Measurements from ENCODE around the gene DNM3.
"Not testable (repeated sequence)": the region's sequence is repeated elsewhere in the genome, so short reads cannot be mapped to it uniquely, and the experiment has no call there.

DNM3 gene

GRCh38 chr1:172051898-172052297, 210.6 kb downstream of the DNM3 start:
- DNase-seq: no peak

DNA sequence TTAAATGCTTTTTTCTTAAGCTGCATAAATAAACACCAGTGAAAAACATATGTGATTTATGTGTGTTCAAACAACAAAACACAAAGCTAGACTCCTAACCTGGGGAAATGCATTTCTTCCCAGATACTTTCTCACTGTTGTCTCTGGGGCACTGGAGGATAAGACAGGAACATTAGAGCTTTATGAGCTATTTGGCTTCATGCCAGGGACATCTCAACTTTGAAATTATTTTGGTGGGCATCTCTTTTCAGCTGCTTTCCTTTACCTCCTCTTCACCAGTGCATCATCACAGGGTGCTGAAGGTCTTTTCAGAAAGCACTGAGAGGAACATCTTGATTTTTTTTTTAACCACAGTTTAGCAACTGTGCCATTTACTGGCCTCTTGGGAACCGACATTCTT, 212.9 kb downstream of the DNM3 start:
- DNase-seq: no peak

DNA sequence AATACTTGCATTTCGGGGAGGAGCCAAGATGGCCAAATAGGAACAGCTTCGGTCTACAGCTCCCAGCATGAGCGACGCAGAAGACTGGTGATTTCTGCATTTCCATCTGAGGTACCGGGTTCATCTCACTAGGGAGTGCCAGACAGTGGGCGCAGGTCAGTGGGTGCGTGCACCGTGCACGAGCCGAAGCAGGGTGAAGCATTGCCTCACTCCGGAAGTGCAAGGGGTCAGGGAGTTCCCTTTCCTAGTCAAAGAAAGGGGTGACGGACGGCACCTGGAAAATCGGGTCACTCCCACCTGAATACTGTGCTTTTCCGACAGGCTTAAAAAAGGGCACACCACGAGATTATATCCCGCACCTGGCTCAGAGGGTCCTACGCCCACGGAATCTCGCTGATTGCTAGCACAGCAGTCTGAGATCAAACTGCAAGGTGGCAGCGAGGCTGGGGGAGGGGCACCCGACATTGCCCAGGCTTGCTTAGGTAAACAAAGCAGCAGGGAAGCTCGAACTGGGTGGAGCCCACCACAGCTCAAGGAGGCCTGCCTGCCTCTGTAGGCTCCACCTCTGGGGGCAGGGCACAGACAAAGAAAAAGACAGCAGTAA, 214.6 kb downstream of the DNM3 start:
- DNase-seq: not testable (repeated sequence)

GRCh38 chr1:172068334-172068733, 227.0 kb downstream of the DNM3 start:
- no peak for DNase-seq

DNA sequence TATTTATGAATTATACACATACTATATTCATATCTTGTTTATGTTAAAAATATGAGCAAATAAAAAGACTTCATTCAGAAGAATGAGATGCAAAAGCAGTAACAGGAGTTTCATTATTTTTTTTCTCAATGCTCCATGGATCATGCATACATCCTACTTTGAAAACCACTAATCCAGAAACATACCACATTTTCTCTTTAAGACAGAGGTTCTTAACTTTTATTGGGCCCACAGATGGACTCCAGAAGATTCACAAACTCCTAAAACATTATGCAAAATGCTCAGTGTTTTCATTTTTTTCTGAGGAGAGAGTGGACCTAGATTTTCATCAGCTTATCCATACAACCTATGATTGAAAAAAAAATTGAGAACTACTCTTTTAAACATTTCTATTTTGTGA, 227.8 kb downstream of the DNM3 start:
- DNase-seq: no peak

GRCh38 chr1:172069534-172069933, 228.2 kb downstream of the DNM3 start:
- peak; percentile 19 for DNase-seq

DNA sequence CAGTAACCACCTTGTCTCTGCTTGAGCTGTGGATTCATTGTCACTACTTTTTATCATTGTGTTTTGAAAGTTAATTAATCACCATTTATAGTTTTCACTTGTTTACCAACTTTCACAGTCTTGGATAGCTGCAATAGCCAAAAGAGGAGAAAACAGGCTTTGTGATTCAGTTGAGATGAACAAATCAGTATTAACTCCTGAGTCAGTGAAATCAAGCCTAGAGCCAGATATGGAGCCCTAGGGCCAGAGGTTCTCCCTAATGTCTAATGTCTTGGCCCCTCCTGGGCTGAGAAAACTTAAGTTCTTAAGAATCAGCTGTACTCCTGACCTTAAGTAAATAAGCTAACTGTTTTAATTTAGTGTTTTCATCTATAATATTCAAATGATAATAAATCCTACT, 228.8 kb downstream of the DNM3 start:
- DNase-seq: no peak

DNA sequence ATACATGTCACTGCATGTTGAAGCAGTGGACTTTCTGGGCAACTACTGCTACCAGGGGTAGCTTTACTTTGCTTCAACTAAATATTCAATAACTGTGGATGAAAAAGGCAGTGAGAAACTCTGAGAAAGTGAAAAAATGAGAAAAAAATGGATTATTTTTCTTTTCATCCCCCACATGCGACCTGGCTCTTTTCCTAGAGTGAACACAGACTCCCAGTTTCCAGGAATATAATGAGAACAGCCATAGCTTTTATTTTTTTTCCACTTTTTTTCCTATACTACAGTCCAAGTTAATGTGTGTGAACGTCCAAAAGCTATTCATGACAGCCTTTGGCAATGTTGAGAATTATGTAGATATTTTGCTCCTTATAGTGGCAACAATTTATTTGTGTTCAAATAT, 230.4 kb downstream of the DNM3 start:
- no peak for DNase-seq

DNA sequence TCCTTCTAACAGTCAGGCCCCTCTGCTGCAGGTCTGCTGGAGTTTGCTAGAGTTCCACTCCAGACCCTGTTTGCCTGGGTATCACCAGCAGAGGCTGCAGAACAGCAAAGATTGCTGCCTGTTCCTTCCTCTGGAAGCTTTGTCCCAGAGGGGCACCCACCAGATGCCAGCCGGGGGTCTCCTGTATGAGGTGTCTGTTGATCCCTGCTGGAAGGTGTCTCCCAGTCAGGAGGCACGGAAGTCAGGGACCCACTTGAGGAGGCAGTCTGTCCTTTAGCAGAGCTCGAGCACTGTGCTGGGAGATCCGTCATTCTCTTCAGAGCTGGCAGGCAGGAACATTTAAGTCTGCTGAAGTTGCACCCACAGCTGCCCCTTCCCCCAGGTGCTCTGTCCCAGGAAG, 238.6 kb downstream of the DNM3 start:
- not testable (repeated sequence) for DNase-seq

GRCh38 chr1:172083191-172083590, 241.9 kb downstream of the DNM3 start:
- DNase-seq: no peak

DNA sequence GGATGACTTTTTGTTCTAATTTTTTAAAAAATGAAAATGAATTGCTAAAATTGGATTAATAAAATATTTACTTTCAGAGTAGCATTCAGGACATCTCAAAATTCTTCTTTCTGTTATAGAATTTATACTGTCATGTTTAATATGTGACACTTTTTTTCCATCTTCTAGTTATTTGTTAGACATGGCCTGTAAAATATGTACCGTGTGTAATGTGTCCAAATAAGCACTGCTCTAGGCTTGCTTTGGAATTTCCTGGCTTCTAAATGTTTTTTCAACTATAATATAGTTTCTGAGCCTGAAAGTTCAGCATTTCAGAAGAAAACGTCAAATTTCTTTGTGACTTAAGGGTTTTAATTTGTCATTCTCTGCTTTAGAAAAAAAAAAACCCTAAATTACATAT, 243.6 kb downstream of the DNM3 start:
- DNase-seq: no peak

- no peak for DNase-seq
These were observed 244.0 kb downstream of the DNM3 start for GRCh38 chr1:172085317-172085716.

DNA sequence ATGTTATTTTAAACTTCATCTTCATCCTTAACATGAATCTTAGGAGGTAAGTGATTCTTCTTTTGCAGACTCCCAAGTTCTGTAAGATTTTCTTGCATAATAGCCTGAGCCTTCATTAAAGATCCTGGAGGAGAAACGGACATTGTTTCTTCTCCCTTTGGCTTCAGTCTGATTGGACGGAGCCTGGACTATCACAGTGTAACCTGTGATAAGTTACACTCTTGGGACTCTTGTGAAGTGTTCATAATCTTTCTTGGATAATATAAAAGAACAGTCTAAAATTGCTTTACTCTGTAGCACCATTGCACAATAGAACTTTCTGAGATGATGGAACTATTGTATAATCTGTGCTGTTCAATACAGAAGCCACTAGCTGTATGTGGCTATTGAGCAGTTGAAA, 244.8 kb downstream of the DNM3 start:
- no peak for DNase-seq

- no peak for DNase-seq
These were observed 247.0 kb downstream of the DNM3 start for GRCh38 chr1:172088256-172088655.

DNA sequence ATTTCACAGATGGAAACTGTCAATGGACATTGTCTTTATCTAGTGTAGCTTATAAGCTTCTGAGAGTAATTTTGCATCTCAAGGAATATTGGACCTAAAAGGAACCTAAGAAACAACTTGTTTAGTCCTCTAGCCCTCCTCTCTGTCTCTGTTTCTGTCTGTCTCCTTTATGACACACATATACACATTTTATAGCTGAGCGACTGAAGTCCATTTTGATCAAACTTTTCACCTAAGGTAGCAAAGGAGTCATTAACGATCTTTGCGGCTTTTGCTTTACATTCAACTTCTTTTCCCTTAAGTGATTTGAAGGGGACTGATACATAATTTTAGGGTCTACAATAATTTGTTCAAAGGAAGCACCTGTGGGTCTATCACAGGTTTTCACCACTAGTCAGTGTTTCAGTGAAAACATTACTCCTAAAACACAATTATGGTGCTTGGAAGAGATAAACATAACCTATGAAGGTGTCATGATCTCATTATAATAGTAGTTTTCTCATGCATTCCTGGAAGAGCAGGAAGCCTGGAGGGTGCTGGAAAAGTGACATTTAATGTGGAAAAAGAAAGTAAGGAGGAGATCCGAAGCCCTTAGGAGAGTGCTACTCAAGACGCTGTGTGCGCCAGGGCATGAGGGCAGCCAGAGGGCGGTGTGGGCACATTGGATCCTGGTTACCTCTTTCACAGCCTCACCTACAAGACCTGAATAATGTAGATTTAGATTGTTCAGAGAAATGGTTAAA, 248.6 kb downstream of the DNM3 start:
- DNase-seq: peak; percentile 12

- no peak for DNase-seq
These were observed 249.2 kb downstream of the DNM3 start for GRCh38 chr1:172090511-172090817.

DNA sequence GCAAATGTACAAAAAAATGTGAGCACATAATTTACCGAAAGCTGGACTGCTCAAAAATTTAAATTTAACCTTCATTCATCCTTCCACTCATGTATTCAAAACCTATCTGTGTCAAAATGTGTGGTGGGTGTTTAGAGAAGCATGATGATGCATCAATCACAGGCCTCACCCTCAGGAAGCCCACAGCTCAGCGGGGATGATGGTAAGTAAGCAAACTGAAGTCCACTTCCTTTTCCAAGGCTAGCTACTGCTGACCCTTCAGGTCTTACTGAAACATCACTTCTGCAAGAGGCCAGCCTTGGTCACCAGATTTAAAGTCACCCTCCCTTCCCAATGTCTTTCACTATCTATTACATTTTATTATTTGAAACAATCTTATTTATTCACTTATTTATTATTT, 254.5 kb downstream of the DNM3 start:
- no peak for DNase-seq

- DNase-seq: no peak
These were observed 263.9 kb downstream of the DNM3 start for GRCh38 chr1:172105230-172105629.

DNA sequence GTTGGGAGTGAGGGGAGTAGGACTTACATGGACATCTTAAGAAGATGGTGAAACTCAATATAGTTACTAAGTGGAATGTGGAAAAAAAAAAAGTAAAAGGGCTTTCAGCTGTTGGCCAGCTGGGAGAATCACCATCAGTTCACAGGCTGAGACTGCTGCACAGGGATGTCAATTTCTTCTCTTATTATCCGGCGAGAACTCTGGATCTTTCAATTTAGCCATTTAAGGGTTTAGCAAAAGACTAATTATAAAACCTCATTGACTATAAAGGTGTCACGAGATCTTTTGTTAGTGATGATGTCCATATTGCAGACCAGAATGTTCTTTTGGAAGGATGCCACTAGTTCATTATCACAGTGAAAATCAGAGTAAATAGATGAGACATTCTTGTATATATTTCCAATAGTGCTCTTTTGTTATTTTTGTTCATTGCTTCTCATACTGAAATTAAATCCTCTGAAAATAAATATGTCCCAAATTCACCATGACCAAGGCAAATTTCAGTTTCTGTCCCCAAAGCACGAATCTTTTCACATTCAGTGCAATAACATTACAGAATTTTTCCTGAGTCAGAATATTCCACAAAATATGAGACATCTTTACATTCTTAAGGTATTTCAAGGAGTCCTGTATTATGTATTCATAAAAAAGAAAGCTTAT, 266.1 kb downstream of the DNM3 start:
- DNase-seq: peak; percentile 9

DNA sequence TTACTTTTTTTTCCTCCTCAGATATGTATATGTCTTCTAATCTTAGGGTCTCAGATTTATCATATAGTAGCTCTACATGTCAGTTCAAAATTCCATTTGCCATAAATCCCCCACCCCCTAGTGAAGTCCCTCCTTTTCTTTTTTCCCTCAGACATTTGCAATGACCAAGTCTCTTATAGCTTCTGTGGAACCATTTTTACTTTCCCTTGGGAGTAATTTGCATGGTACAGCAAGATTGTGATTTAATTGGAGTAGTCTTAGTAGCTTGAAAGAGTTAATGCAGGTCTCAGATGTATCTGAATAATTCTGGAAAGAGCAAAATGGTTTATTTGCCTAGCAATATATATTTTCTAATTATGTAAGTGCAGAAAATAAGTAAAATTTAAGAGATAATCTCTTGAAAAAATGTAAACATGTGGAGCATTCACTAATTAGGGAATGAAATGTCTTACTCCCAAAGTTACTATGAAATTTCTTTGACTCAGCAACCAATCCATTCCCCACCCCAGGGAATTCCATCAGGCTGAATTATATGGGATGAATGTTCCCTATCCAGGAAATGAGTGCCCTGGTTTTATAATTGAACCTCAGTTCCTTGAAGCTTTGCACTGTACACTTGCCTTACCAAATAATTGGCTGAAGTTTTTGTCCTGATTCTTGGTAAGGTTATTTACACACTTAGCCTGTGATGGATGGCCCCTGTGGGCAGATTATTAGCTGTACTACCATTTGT, 267.0 kb downstream of the DNM3 start:
- peak; percentile 41 for DNase-seq

- DNase-seq: peak; percentile 60
These were observed 268.1 kb downstream of the DNM3 start for GRCh38 chr1:172109359-172109758.

GRCh38 chr1:172112576-172112975, 271.3 kb downstream of the DNM3 start:
- DNase-seq: peak; percentile 13

GRCh38 chr1:172117800-172118199, 276.5 kb downstream of the DNM3 start:
- no peak for DNase-seq

DNA sequence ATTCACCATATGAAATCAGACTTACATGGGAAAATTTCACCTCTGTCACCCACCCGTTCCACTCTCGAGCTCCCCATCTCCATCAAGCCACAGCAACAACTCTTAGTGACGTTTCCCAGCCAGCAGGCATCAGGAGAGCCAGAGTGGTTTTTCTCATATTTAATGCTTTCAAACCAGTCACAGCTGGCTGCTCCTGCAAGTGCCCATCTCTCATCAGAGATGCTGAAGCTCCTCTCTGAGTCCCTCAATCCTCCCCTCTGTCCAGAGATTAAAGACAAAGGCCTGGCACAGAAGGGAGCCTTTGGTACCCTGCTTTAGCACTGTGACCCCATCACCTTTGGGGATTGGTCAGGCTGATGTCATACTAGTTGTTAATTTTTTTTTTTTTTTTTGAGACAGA, 277.3 kb downstream of the DNM3 start:
- DNase-seq: no peak
